Right renal cortex interstitium (tissue), 3 donors: ENCODE results near the gene STAP1. TPM values are rescaled to one million over a fixed set of nuclear protein-coding genes. Genes with fewer than 3 reads are reported as not detected.

Experiments used
- DNase-seq, 3 donors: peaks; one replicate each; pipeline ENCODE4 v3.0.0-alpha.2; 2013; ENCODE audit warnings: low read depth in 3 of 3, low spot score in 2 of 3
- polyA plus RNA-seq, 3 donors: library from polyadenylated mRNA; unstranded; fragments of 120-200 nt; gene quantifications; one replicate each; pipeline ENCODE4 v1.2.1, GENCODE V29; 2013; ENCODE audit not compliant: insufficient read length in 3 of 3

The STAP1 gene
- polyA plus RNA-seq, 3 donors, result 0.23 to 0.37 (median 0.24) TPM

- DNase-seq, result no peak
Observed at GRCh38 chr4:67554096-67554495, 4.4 kb upstream of the STAP1 start.

DNA sequence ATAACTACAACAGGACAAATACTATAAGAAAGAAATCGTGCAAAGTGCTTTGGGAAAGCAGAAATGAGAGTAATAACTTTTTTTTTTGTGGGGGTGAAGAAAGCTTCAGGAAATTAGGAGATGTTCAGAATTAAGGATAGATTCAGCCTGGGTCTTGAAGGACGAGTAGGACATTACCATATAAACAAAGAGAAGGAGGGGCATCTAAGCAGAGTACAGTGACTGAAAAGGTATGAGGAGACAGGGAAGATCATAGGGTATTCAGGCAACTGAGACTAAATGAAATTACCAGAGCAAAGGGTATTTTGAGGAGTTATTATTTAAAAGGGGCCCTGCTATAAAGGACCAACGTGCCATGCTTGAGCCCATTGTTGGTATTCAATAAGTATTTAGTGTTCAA, 3.1 kb upstream of the STAP1 start:
- no peak for DNase-seq

DNA sequence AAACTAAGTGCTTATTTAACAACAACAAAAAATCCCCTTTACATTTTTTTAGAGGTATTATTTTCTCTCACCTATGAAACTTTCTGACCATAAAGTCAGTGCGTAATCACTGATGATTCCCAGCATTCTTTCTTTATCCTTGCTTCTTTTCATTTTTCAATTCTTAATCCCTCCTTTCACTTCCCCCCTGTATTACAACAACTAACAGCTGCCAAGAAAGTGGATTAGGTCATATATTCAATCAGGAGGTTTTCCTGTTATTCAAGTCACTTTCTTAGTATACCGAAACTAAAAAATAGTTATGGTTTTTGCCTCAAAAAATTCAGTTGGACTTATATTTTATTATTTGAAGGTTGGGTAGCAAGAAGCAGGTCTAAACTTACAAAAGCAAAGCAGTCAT, 2.1 kb upstream of the STAP1 start:
- no peak for DNase-seq

DNA sequence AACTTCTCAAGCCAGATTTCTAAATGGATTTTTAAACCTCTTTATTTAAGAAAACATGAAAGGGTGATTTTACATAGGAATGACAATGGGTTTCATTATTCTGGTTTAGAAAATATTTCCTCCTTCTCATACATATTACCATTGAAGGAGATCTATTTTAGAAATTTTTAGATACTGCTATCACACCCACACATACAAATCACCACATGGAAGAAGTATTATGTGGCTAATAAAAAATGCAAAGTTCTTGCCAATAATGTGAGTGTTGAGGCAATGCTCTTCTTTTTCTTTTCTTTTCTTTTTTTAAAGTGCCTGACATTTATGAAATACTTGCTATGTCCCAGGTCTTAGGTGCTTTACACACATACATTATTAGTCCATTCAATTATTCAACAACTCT, 6.8 kb downstream of the STAP1 start:
- no peak for DNase-seq

DNA sequence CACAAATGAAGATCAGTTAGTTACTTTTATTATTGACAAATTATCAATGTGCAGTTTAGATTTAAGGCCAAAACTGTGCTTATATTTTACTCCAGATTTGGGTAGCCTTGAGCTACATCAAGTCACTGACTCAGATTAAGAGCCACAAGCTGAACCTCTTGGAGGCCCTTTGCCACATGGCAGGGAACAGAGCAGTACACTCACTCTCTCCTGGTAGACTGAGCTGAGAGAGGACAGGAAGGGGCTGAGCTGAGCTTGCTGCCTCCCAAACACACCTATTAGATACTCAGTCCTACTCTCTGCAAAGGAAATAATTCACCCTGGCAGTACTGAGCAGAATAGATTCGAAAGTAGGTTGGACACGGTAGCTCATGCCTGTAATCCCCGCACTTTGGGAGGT, 7.8 kb downstream of the STAP1 start:
- no peak for DNase-seq

DNA sequence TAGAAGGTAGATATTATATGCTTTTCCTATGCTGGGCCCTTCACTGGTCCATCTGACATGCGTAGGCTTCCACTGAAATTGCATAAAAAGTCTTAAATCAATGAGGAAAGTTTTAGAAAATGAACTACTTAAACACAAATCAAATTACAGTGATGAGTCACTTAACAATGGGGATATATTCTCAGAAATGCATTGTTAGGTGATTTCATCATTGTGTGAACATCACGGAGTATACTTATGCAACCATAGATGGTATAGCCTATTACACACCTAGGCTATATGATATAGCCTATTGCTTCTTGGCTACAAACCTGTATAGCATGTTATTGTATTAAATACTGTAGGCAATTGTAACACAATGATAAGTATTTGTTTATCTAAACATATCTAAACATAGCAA, 10.3 kb downstream of the STAP1 start:
- no peak for DNase-seq

GRCh38 chr4:67570537-67570936, 12.0 kb downstream of the STAP1 start:
- DNase-seq, result no peak

DNA sequence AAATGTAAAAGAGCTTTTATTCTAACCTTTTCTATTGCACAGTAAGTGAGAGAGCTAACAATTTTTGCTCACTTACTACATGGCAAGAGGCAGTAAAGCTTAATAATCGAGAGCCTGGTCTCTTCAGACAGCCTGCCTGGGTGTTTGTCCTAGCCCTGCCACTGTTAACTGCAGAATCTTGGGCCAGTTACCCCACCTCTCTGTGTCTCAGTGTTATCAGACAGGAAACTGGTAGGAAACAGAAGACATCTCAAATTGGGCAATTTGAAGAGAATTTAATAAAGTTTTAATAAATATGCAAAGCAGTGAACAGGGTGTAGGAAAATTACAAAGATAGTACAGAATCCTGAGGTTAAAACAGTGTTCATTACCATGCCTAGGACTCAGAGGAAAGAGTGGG, 13.4 kb downstream of the STAP1 start:
- no peak for DNase-seq

DNA sequence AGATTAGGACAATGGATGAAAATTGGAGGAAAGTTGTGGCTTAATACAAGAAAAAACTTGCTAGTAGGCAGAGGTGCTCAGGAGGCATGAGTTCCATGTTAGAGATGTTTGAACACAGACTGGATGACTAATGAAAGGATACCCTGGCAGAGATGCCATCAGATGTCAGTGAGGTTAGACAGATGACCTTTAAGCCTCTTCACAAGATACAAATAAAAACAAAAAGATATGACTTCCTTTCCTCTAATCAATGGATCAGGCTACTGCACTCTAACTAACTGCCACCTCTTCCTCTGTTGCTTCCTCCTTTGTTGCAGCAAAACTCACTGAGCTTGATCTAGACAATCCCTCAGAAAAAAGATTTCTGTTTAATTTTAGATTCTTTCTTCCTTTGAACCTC, 14.7 kb downstream of the STAP1 start:
- no peak for DNase-seq

GRCh38 chr4:67575232-67576058, 16.9 kb downstream of the STAP1 start:
- peak; percentile 8 to 41 (median 15) for DNase-seq

- DNase-seq, result no peak
Observed at GRCh38 chr4:67576059-67576466, 17.5 kb downstream of the STAP1 start.

DNA sequence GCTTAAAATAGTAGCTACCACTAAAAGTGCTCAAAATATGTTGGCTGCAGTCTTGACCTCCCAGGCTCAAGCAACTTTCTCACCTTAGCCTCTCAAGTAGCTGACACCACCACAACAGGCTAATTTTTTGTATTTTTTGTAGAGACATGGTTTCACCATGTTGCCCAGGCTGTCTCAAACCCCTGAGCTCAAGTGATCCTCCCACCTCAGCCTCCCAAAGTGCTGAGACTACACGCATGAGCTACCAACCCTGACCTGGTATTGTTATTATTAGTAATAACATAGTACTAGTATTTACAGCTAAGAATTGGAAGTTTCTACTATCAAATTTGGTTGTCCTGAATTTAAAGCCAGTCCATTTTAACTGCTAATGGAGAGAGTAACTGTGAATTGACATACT, 18.0 kb downstream of the STAP1 start:
- DNase-seq, result no peak

- DNase-seq, result no peak
Observed at GRCh38 chr4:67580577-67580976, 22.1 kb downstream of the STAP1 start.

- DNase-seq, result no peak
Observed at GRCh38 chr4:67581208-67581857, 22.8 kb downstream of the STAP1 start.

- DNase-seq, result no peak
Observed at GRCh38 chr4:67581913-67582312, 23.4 kb downstream of the STAP1 start.

DNA sequence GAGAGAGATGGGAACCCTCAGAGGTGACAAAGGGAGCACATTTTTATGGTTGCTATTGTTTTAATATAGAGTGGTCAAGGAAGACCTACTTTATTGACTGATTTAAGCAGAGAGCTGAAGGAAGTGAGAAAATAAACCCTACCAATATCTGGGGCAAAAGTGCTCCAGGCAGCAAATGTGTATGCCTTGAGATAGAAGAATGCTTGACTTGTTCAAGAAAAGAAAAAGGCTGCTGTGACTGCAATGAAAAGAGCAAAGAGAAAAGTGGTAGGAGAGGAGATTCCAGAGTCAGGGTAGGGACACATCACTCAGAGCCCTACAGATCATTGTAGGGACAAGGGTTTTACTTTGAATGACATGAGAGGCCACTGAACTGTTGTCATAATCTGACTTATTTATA, 26.0 kb downstream of the STAP1 start:
- DNase-seq, result no peak

GRCh38 chr4:67587156-67587555, 28.6 kb downstream of the STAP1 start:
- DNase-seq, result no peak

GRCh38 chr4:67593741-67594175, 35.2 kb downstream of the STAP1 start:
- DNase-seq, result no peak

- DNase-seq, result no peak
Observed at GRCh38 chr4:67603310-67604028, 44.9 kb downstream of the STAP1 start.

DNA sequence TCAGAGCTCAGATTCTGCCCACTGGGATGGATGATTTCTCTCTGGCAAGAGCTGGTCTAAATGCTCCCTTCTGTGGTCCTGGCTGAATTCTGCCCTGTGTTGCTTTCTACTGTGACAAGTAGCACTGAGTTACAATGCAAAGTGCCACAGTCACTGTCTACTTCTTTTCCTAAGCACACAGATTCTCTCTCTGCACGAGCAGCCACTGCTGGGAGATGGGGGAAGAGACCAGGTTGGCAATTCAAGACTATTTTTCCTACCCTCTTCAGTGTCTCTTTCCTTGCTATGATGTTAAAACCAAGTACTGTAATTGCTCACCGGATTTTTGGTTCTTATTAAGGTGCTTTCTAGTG, 45.5 kb downstream of the STAP1 start:
- no peak for DNase-seq

DNA sequence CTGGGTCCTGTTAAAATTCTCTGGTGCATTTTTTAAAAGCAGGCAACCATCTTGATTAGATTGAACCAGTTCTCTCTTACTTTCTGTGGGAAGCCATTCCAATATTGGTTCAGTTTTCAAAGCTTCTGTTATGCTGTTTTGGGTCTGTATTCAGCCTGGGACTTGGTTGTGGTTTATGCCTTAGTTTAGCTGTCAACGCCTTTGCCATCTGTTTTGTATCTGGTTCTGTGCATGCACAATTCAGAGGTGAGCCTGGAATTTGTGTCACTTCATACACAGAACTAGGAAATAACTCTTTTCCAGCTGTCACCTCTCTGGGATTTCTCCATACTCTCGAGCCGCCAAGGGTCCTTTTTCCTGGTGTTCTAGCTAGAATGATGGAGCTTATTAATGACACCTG, 46.2 kb downstream of the STAP1 start:
- DNase-seq, result no peak

- no peak for DNase-seq
Observed at GRCh38 chr4:67608027-67608426, 49.5 kb downstream of the STAP1 start.
